AG04449 (cell line): Measurements from ENCODE around the gene LIMK1.

ENCODE experiments used
- CTCF ChIA-PET: fragments of 350-600 bp; formaldehyde crosslinking; extraction: SDS; loops from one replicate; lab custom pipeline; 2021; ENCODE audit warnings: antibody characterized with exemption; lab: Yijun Ruan, JAX
- POLR2A ChIA-PET: fragments of 400-600, 350-600 bp; formaldehyde crosslinking; extraction: SDS; loops from one replicate; lab custom pipeline; 2020; ENCODE audit warnings: antibody characterized with exemption, inconsistent platforms; lab: Yijun Ruan, JAX
- DNase-seq: peaks from one replicate; pipeline ENCODE4 v3.0.0-alpha.2; 2010; ENCODE audit warnings: low read depth, low spot score
- H3K4me3 ChIP-seq: 2 replicates; pipeline ENCODE4 v1.5.1; 2011; ENCODE audit warnings: low read depth, mild to moderate bottlenecking, control low read depth, low read length
- CTCF ChIP-seq: IDR thresholded peaks from one replicate; pipeline ENCODE4 v1.5.1; 2011; ENCODE audit warnings: mild to moderate bottlenecking, moderate library complexity, low read length, control low read depth, inconsistent platforms; ENCODE audit not compliant: insufficient read depth; ENCODE audit errors: missing control alignments

LIMK1 gene

GRCh38 chr7:74048999-74049599 is 34.5 kb upstream of the LIMK1 start:
- ChIA-PET POLR2A (no interaction called here), CTCF (no interaction called here)
- no peak overlapping the region for H3K4me3 ChIP-seq
- no peak for DNase-seq
- no peak for TF ChIP-seq CTCF

GRCh38 chr7:74049997-74050798 is 33.4 kb upstream of the LIMK1 start:
- CTCF ChIA-PET: interaction anchor here (0.6 to 1.0 kb wide), 2 partner anchors 195 to 351 kb away, joined by 3 to 4 read pairs; no protein-coding TSS in a partner anchor
- POLR2A ChIA-PET: no interaction called here
- TF ChIP-seq CTCF: no peak
- no peak for DNase-seq
- no peak overlapping the region for H3K4me3 ChIP-seq

- no peak overlapping the region for H3K4me3 ChIP-seq
- no peak for TF ChIP-seq CTCF
- POLR2A ChIA-PET: no interaction called here
- CTCF ChIA-PET: interaction anchor here (0.6 to 1.0 kb wide), 2 partner anchors 196 to 350 kb away, joined by 3 to 4 read pairs; no protein-coding TSS in a partner anchor
- DNase-seq: no peak
These were observed 32.4 kb upstream of the LIMK1 start for GRCh38 chr7:74051193-74051592.

GRCh38 chr7:74051629-74052410 is 31.8 kb upstream of the LIMK1 start:
- no peak for DNase-seq
- ChIA-PET POLR2A (no interaction called here), CTCF (interaction anchor here (1.1 to 1.7 kb wide), 2 partner anchors 15 to 17 kb away, joined by 3 to 9 read pairs; no protein-coding TSS in a partner anchor)
- no peak overlapping the region for H3K4me3 ChIP-seq
- TF ChIP-seq CTCF: peak; percentile 28

- CTCF ChIA-PET: interaction anchor here (1.1 to 1.7 kb wide), 4 partner anchors 16 to 348 kb away, joined by 3 to 9 read pairs (median 3); no protein-coding TSS in a partner anchor
- DNase-seq: no peak
- H3K4me3 ChIP-seq: no peak overlapping the region
- TF ChIP-seq CTCF: no peak
- POLR2A ChIA-PET: no interaction called here
These were observed 31.0 kb upstream of the LIMK1 start for GRCh38 chr7:74052628-74053027.
